OCI-LY7 (cell line): ENCODE data around the gene TAB2. TPM values are rescaled to one million over a fixed set of nuclear protein-coding genes. Genes with fewer than 3 reads are reported as not detected.

Experiments
- BruUV-seq: library from RNA; stranded (reverse); fragments of 400-500 nt; replicated peaks from 2 replicates; lab custom pipeline; 2021; lab: Mats Ljungman, UMichigan
- CTCF ChIA-PET: fragments of 300-600 bp; sonication (Branson Sonifier 250); formaldehyde crosslinking; loops from one replicate; lab custom pipeline; 2022; ENCODE audit warnings: antibody characterized with exemption; ENCODE audit not compliant: unreplicated experiment; lab: Charles Lee
- POLR2A ChIA-PET: fragments of 300-600 bp; sonication (Branson Sonifier 250); formaldehyde crosslinking; loops from one replicate; lab custom pipeline; 2022; ENCODE audit warnings: antibody characterized with exemption; lab: Charles Lee
- DNase-seq: peaks from one replicate; pipeline ENCODE4 v3.0.0-alpha.2; 2015; ENCODE audit warnings: low spot score
- H2AFZ ChIP-seq: fragments of 200-600 bp; sonication (generic), shearing (Covaris generic); 2 replicates; pipeline ENCODE4 v1.6.1; 2014; ENCODE audit warnings: mild to moderate bottlenecking, antibody characterized with exemption, low read length, moderate library complexity
- H3K27ac ChIP-seq: fragments of 200-600 bp; sonication (generic); 2 replicates; pipeline ENCODE4 v1.5.1; 2014; ENCODE audit warnings: mixed run types, low read depth, mild to moderate bottlenecking, moderate library complexity, low read length, inconsistent platforms; ENCODE audit not compliant: poor library complexity, severe bottlenecking
- H3K36me3 ChIP-seq: fragments of 200-600 bp; sonication (generic); 2 replicates; pipeline ENCODE4 v1.6.1; 2014; ENCODE audit warnings: mild to moderate bottlenecking, antibody characterized with exemption, low read length, moderate library complexity, mixed read lengths; ENCODE audit not compliant: insufficient read depth
- H3K4me1 ChIP-seq: fragments of 200-600 bp; sonication (generic); 2 replicates; pipeline ENCODE4 v1.5.1; 2014; ENCODE audit warnings: mild to moderate bottlenecking, low read length; ENCODE audit not compliant: insufficient read depth, poor library complexity, severe bottlenecking
- H3K4me2 ChIP-seq: fragments of 200-600 bp; sonication (generic); 2 replicates; pipeline ENCODE4 v1.6.1; 2014; ENCODE audit warnings: mild to moderate bottlenecking, low read length
- H3K4me3 ChIP-seq: fragments of 200-600 bp; sonication (generic); 2 replicates; pipeline ENCODE4 v1.5.1; 2014; ENCODE audit warnings: mild to moderate bottlenecking, low read depth, low read length; ENCODE audit not compliant: poor library complexity, severe bottlenecking
- H3K79me2 ChIP-seq: fragments of 200-600 bp; sonication (generic); 2 replicates; pipeline ENCODE4 v1.6.1; 2016; ENCODE audit warnings: low read depth, mild to moderate bottlenecking, low read length, moderate library complexity, mixed read lengths; ENCODE audit not compliant: insufficient read depth
- H3K9me2 ChIP-seq: fragments of 200-600 bp; sonication (generic); 2 replicates; pipeline ENCODE4 v1.6.1; 2016; ENCODE audit warnings: mild to moderate bottlenecking, low read length, mixed read lengths; ENCODE audit not compliant: insufficient read depth
- H3K9me3 ChIP-seq: fragments of 200-600 bp; sonication (generic); 2 replicates; pipeline ENCODE4 v1.6.1; 2014; ENCODE audit warnings: mild to moderate bottlenecking, mixed run types, low read length, mixed read lengths
- H4K20me1 ChIP-seq: fragments of 200-600 bp; sonication (generic); 2 replicates; pipeline ENCODE4 v1.6.1; 2014; ENCODE audit warnings: mild to moderate bottlenecking, antibody characterized with exemption, low read length, moderate library complexity, mixed read lengths; ENCODE audit not compliant: insufficient read depth
- CTCF ChIP-seq: fragments of 200-600 bp; sonication (generic); conservative IDR thresholded peaks from 2 replicates; pipeline ENCODE4 v1.5.1; 2014; ENCODE audit warnings: mild to moderate bottlenecking, antibody characterized with exemption, low read length, moderate library complexity, mixed read lengths
- EZH2phosphoT487 ChIP-seq: fragments of 200-600 bp; sonication (generic); IDR thresholded peaks from 2 replicates; pipeline ENCODE4 v1.6.1; 2018; ENCODE audit warnings: low read depth, borderline replicate concordance, mild to moderate bottlenecking, mixed run types, antibody characterized with exemption, low read length, moderate library complexity, mixed read lengths
- intact Hi-C: fragments of 100-400 bp; cut with micrococcal nuclease; formaldehyde crosslinking; loops from one replicate; pipeline ENCODE4 v1.10.0; 2022; ENCODE audit not compliant: unreplicated experiment
- total RNA-seq, 2 experiments: library from RNA; depleted of rRNA in 1 of 2; stranded (reverse); fragments of >200 nt in 1 of 2; shearing (Covaris generic) in 1 of 2; gene quantifications; 2 replicates each; pipeline ENCODE4 v1.2.3, GENCODE V29; 2014 to 2022

TAB2 gene
- total RNA-seq, 2 experiments from 2014 or later, result 17.3 to 35.8 TPM

- Histone ChIP-seq H3K4me3 (no peak overlapping the region), H3K9me3 (no peaks in the 10 kb centered on the region), H3K79me2 (no peaks in the 10 kb centered on the region), H4K20me1 (no peaks in the 10 kb centered on the region), H3K36me3 (peaks cover 43% of the 10 kb centered on the region), H2AFZ (no peak overlapping the region), H3K9me2 (no peaks in the 10 kb centered on the region), H3K4me2 (no peak overlapping the region), H3K27ac (no peak overlapping the region), H3K4me1 (no peaks in the 10 kb centered on the region)
- DNase-seq, result no peak
- CTCF ChIA-PET, result no interaction called here
- POLR2A ChIA-PET, result interaction anchor here (0.5 kb wide), 1 partner anchor 15 kb away, joined by 3 read pairs; no protein-coding TSS in a partner anchor
- TF ChIP-seq EZH2phosphoT487 (no peak), CTCF (no peak)
- intact Hi-C loops, result no loop called here
- BruUV-seq, result TSS peak; percentile 55
Measured at GRCh38 chr6:149449831-149450678, 132.5 kb downstream of the TAB2 start.

GRCh38 chr6:149450679-149451375, 133.3 kb downstream of the TAB2 start:
- Histone ChIP-seq H3K4me3 (no peak overlapping the region), H3K79me2 (no peaks in the 10 kb centered on the region), H3K27ac (no peak overlapping the region), H3K9me3 (no peaks in the 10 kb centered on the region), H3K4me1 (no peaks in the 10 kb centered on the region), H2AFZ (no peak overlapping the region), H3K9me2 (no peaks in the 10 kb centered on the region), H3K36me3 (peaks cover 46% of the 10 kb centered on the region), H4K20me1 (no peaks in the 10 kb centered on the region), H3K4me2 (no peak overlapping the region)
- BruUV-seq, result no TSS peak
- TF ChIP-seq CTCF (no peak), EZH2phosphoT487 (no peak)
- ChIA-PET CTCF (no interaction called here), POLR2A (no interaction called here)
- intact Hi-C loops, result no loop called here
- DNase-seq, result no peak
